Heart left ventricle (tissue), 13 donors: ENCODE measurements around the gene HDAC4.

Experiments used
- POLR2A ChIP-seq, 2 donors: fragments of 450-650 bp; IDR thresholded peaks; one replicate each; pipeline ENCODE4 v1.6.1; 2017; ENCODE audit warnings: antibody characterized with exemption in 2 of 2, mild to moderate bottlenecking in 2 of 2, moderate library complexity in 2 of 2
- TF ChIP-seq, protein P1 (sequence below), 12 donors: fragments of 200-600 bp; sonication (generic) in 4 of 12; IDR thresholded peaks; one replicate each; pipeline versions ENCODE4 v1.5.0 to v1.8.0; 2018 to 2022; ENCODE audit warnings: antibody characterized with exemption in 12 of 12, mild to moderate bottlenecking in 5 of 12
- donor health status: ischemic (EF 13 %, LVEDD 7.1; RV severe dilation, severe dysfunction).
- donor health status: DM: no; HTN: yes; CAD: no.
- donor health status: DM: no; HTN: no; CAD: no.
- donor health status: ischemic (EF 25% LVEDD 6.9; RV normal size, moderate dysfunction).
- donor health status: ischemic (EF 25% LVEDD 5.7; RV mildly dilated, moderate dysfunction).
- donor health status: ischemic (EF 35%, LVEDD 5.7; RV mildly dilated, moderate dysfunction).
- donor health status: nonischemic (EF 11% LVEDD 7.7; RV severe dilation, severe dysfunction).
- donor health status: DM: yes; HTN: yes; CAD: no.
- donor health status: PGD.
- donor health status: ischemic (EF 29% LVEDD 5.4; RV normal size, mild dysfunction).
- donor health status: nonischemic (EF 23%, LVEDD 6.1; RV moderate dilation, normal function).

DNA sequence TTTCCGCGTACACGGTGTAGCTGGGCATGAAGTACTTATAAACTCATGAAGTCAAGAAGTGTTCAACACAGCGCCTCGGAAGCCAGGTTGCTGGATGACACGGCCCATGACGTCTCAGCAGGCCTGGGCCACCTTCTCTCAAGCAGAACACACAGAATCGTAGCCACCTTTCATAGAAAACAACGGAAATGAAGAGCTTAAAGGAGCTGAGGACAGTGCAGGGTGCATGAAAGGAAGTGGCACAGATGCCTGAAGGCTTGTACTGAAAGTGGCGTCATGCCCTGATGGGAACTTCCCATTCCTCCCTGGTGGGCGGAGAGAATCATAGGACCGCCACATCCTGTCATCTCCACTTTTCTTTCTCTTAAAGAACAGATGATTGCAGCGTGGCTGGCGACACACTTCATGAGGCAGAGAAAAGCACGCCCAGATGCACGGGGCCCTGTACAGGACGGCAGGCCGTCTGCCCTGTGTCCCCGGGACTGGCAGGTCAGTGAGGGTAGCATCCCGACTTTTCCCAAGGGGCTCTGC is 31.1 kb downstream of the HDAC4 start:
- TF ChIP-seq, protein P1, sequence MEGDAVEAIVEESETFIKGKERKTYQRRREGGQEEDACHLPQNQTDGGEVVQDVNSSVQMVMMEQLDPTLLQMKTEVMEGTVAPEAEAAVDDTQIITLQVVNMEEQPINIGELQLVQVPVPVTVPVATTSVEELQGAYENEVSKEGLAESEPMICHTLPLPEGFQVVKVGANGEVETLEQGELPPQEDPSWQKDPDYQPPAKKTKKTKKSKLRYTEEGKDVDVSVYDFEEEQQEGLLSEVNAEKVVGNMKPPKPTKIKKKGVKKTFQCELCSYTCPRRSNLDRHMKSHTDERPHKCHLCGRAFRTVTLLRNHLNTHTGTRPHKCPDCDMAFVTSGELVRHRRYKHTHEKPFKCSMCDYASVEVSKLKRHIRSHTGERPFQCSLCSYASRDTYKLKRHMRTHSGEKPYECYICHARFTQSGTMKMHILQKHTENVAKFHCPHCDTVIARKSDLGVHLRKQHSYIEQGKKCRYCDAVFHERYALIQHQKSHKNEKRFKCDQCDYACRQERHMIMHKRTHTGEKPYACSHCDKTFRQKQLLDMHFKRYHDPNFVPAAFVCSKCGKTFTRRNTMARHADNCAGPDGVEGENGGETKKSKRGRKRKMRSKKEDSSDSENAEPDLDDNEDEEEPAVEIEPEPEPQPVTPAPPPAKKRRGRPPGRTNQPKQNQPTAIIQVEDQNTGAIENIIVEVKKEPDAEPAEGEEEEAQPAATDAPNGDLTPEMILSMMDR (IDR thresholded peaks at IDR 0.05): no peak
- no peak for TF ChIP-seq POLR2A (IDR thresholded peaks at IDR 0.05)
